Prostate gland (tissue), 2 donors: ENCODE measurements around the gene ARMH2. TPM values are rescaled to one million over a fixed set of nuclear protein-coding genes. Genes with fewer than 3 reads are reported as not detected.

Source experiments
- DNase-seq: peaks from one replicate; pipeline ENCODE4 v3.0.0-alpha.2; 2019; ENCODE audit warnings: low spot score
- H3K27ac ChIP-seq, 2 donors: fragments of 200-600 bp; sonication (generic); 2 replicates each; pipeline ENCODE4 v1.5.1; 2017 to 2019
- H3K27me3 ChIP-seq: fragments of 200-600 bp; sonication (generic); replicated peaks from 2 replicates; pipeline ENCODE4 v1.5.1; 2019; ENCODE audit not compliant: insufficient read depth
- H3K36me3 ChIP-seq, 2 donors: fragments of 200-600 bp; sonication (generic); 1 replicate in 1 of 2; 2 replicates in 1 of 2; pipeline versions ENCODE4 v1.5.1 to v1.8.1; 2017 to 2019
- H3K4me1 ChIP-seq: fragments of 200-600 bp; sonication (generic); replicated peaks from 2 replicates; pipeline ENCODE4 v1.5.1; 2019
- H3K4me3 ChIP-seq, 2 donors: fragments of 200-600 bp; sonication (generic); 2 replicates each; pipeline ENCODE4 v1.5.1; 2017 to 2019
- H3K9me3 ChIP-seq: fragments of 200-600 bp; sonication (generic); 2 replicates; pipeline ENCODE4 v1.5.1; 2017
- CTCF ChIP-seq, 4 experiments: fragments of 200-600 bp in 2 of 4; fragments of 450-650 bp in 2 of 4; sonication (generic) in 2 of 4; IDR thresholded peaks; 1 replicate in 3 of 4; 2 replicates in 1 of 4; pipeline ENCODE4 v1.5.1; 2016 to 2019; ENCODE audit warnings: antibody characterized with exemption in 4 of 4, mild to moderate bottlenecking in 2 of 4, moderate library complexity in 2 of 4
- POLR2A ChIP-seq: fragments of 450-650 bp; IDR thresholded peaks from one replicate; pipeline ENCODE4 v1.6.1; 2016; ENCODE audit warnings: antibody characterized with exemption, mild to moderate bottlenecking
- POLR2AphosphoS5 ChIP-seq: sonication (generic); formaldehyde crosslinking; IDR thresholded peaks from one replicate; pipeline ENCODE4 v1.6.1; 2017; ENCODE audit warnings: antibody characterized with exemption
- WGBS: methylation state at CpG from one replicate; pipeline ENCODE4 v1.1.5; 2018; 5-methylcytosine and 5-hydroxymethylcytosine counted together
- intact Hi-C: fragments of 100-400 bp; cut with DNase I; formaldehyde crosslinking; loops from one replicate; pipeline ENCODE4 v1.14.2; 2022
- total RNA-seq, 2 donors: library from RNA; depleted of rRNA; stranded (reverse); fragments of >200 nt; gene quantifications; one replicate each; pipeline ENCODE4 v1.1.0, GENCODE V29; 2016

Gene ARMH2
- not detected for total RNA-seq

- intact Hi-C loops: no loop called here
- no peaks in the 10 kb centered on the region for H3K9me3 ChIP-seq
- WGBS: 94% methylated on average over 13 of the region's 13 CpGs
These were observed at the start of gene ARMH2 for GRCh38 chr6:24798740-24799540. ARMH2 (minus strand) TSS chr6:24798917; CDS start chr6:24798857, 60 bp downstream.

GRCh38 chr6:24848461-24848860, 49.7 kb upstream of the ARMH2 start:
- Histone ChIP-seq H3K36me3 (no peaks in the 10 kb centered on the region), H3K27ac (no peak overlapping the region), H3K27me3 (no peaks in the 10 kb centered on the region), H3K9me3 (no peaks in the 10 kb centered on the region), H3K4me1 (no peaks in the 10 kb centered on the region), H3K4me3 (no peak overlapping the region)
- no peak for TF ChIP-seq POLR2AphosphoS5
- intact Hi-C loops: no loop called here
- no peak for DNase-seq
- 83% methylated on average over 4 of the region's 4 CpGs for WGBS

More at GRCh38 chr6:24798740-24799540, at the start of gene ARMH2:
- H3K27ac ChIP-seq: no peak within 1 kb of the TSS
- H3K4me3 ChIP-seq: no peak within 1 kb of the TSS
- H3K4me1 ChIP-seq: no peaks in the 10 kb centered on the region
- no peaks in the 10 kb centered on the region for H3K27me3 ChIP-seq
- no peaks in the 10 kb centered on the region for H3K36me3 ChIP-seq
- TF ChIP-seq POLR2A (no peak), CTCF (IDR thresholded peaks at IDR 0.05) (no peak), POLR2AphosphoS5 (no peak)
- DNase-seq: no peak

GRCh38 chr6:24847402-24847801, 48.7 kb upstream of the ARMH2 start:
- Histone ChIP-seq H3K27ac (no peak overlapping the region), H3K9me3 (no peaks in the 10 kb centered on the region), H3K36me3 (peaks cover 0 to 4% of the 10 kb centered on the region in 2 donors), H3K4me3 (no peak overlapping the region), H3K4me1 (no peaks in the 10 kb centered on the region), H3K27me3 (no peaks in the 10 kb centered on the region)
- intact Hi-C loops: no loop called here
- no peak for TF ChIP-seq POLR2A
- TF ChIP-seq CTCF (IDR thresholded peaks at IDR 0.05): no peak
- TF ChIP-seq POLR2AphosphoS5: no peak
- DNase-seq: no peak
- 60% methylated on average over 7 of the region's 7 CpGs for WGBS

GRCh38 chr6:24845578-24845977, 46.9 kb upstream of the ARMH2 start:
- no peak for DNase-seq
- peaks cover 0 to 4% of the 10 kb centered on the region in 2 donors for H3K36me3 ChIP-seq

GRCh38 chr6:24844903-24845302, 46.2 kb upstream of the ARMH2 start:
- intact Hi-C loops: no loop called here
- H3K4me1 ChIP-seq: no peaks in the 10 kb centered on the region

More at GRCh38 chr6:24845578-24845977, 46.9 kb upstream of the ARMH2 start:
- Histone ChIP-seq H3K4me3 (no peak overlapping the region), H3K27ac (no peak overlapping the region), H3K9me3 (no peaks in the 10 kb centered on the region), H3K4me1 (no peaks in the 10 kb centered on the region), H3K27me3 (no peaks in the 10 kb centered on the region)
- intact Hi-C loops: no loop called here
- no peak for TF ChIP-seq POLR2AphosphoS5
- TF ChIP-seq POLR2A: no peak
- no peak for TF ChIP-seq CTCF (IDR thresholded peaks at IDR 0.05)
- WGBS: 95% methylated on average over 4 of the region's 4 CpGs

More at GRCh38 chr6:24844903-24845302, 46.2 kb upstream of the ARMH2 start:
- H3K36me3 ChIP-seq: peaks cover 0 to 4% of the 10 kb centered on the region in 2 donors
- TF ChIP-seq POLR2AphosphoS5 (no peak), POLR2A (no peak), CTCF (IDR thresholded peaks at IDR 0.05) (no peak)
- H3K4me3 ChIP-seq: no peak overlapping the region
- no peaks in the 10 kb centered on the region for H3K27me3 ChIP-seq
- no peak for DNase-seq
- WGBS: 93% methylated on average over 6 of the region's 6 CpGs
- no peak overlapping the region for H3K27ac ChIP-seq
- no peaks in the 10 kb centered on the region for H3K9me3 ChIP-seq
